ENCODE measurements around the gene NFATC3.
A peak's percentile ranks its signal among the peaks of the same experiment; 100 is the strongest.

Gene NFATC3

DNA sequence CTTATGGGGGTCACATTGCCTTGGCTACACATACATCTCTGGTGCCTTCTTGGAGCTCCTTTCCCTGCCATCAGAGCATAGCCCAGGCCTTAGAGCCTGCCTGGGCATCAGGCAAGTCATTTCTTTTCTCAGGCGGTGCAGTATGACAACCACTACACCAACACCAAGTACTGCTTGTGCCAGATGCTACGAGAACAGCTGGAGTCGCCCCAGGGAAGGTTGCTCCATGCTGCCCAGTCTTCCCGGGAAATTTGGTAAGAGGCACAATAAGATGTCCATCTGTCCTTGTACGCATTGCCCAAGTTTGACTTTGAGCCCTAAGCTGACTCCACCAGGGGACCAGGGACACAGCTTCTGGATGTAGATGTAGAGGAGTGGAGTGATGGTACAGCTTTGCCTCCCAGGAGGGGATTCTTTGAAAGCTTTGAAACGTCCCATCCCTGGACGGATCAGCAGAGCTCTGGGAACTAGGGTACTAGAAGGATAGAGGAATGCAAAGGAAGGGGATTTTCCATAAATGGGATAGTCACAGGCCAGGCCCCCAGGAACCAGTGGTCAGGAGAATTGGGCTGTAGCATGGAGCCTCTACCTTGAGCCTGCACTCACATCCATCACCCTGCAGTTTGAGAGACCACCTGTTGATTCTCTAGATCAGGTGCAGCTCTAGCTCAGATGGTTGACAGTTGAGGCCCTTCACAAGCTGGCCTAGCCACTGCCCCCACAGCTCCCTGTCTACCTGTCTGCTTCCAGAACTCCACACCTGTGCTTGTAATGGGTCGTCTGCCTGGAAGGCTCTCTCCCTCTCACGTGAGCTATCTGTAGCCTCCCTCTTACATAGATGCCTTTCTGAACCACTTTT is 11.0 kb upstream of the NFATC3 start:
- DNase-seq (ENCODE audit: low spot score) = no peak

- no peak for DNase-seq (ENCODE audit: low spot score)
Measured at GRCh38 chr16:68074850-68075555, 10.2 kb upstream of the NFATC3 start.

DNA sequence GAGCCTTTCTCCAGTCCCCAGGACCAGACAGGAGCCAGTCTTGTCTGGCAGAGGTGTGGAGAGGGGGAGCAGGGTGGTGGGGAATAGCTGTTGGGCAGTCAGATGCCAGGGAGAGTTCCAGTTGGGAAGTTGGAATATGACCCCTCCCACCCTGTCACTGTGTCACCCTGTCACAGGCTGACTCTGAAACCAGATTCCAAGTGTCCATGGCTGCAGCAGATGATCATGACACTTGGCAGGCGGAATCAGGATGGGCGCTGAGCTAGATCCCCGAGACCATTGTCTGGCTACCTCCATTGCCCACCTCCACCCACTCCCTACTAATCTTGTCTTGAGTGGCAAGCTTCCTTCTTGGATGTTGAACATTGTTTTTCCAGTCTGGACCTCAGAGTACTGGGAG is 9.2 kb upstream of the NFATC3 start:
- no peak for DNase-seq (ENCODE audit: low spot score)

DNA sequence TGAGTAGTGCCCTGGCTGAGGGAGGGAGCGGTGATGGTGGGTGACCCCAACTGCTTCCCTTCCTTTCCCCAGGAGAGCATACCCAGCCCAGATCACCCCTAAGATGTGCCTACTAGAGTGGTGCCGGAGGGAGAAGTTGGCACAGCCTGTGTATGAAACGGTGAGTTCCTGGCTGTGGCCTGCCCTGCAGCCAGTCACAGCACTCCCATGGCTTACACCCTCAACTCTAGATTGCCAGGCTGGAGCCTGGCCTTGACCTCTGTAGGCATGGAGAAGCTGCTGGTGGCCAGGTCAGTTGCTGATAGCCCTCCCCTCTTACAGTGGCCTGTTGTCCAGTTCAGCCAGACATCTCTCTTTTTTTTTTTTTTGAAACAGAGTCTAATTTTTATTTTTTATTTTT is 8.6 kb upstream of the NFATC3 start:
- no peak for DNase-seq (ENCODE audit: low spot score)

DNA sequence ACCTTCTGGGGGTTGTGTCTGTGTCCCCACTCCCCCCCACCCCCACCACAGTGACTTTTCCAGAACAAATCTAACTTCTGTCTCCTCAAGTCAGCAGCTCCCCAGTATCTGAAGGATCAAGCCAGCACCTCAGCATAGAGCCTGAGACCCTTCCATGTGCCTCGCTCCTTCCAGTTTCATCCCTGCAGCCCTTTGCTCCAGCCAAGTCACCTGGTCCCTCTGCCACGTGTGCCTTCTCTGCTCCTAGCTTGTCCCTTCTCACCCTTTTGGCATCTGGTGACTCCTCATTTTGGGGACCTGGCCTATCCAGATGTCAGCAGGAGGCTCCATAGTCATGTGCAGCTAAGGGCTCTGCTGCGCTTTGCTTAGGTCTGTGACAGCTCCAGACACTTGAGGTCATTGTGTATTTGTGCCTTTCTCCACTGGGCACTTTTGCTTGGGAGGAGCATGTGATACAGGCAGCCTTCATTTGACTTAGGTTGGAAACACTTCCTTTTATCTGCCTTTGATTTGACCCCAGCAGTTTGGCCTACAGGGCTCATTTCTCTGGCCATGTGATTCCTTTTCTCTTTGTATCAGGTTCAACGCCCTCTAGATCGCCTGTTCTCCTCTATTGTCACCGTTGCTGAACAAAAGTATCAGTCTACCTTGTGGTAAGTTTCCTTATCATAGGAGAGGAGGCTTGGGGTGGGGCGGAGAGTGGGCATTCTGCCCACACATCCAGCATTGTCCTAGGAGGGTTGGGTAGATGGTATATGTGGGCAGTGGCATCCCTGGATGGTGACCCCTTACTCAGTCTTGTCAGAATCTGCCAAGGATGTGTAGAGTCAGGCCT is 7.1 kb upstream of the NFATC3 start:
- DNase-seq (ENCODE audit: low spot score) = no peak

DNA sequence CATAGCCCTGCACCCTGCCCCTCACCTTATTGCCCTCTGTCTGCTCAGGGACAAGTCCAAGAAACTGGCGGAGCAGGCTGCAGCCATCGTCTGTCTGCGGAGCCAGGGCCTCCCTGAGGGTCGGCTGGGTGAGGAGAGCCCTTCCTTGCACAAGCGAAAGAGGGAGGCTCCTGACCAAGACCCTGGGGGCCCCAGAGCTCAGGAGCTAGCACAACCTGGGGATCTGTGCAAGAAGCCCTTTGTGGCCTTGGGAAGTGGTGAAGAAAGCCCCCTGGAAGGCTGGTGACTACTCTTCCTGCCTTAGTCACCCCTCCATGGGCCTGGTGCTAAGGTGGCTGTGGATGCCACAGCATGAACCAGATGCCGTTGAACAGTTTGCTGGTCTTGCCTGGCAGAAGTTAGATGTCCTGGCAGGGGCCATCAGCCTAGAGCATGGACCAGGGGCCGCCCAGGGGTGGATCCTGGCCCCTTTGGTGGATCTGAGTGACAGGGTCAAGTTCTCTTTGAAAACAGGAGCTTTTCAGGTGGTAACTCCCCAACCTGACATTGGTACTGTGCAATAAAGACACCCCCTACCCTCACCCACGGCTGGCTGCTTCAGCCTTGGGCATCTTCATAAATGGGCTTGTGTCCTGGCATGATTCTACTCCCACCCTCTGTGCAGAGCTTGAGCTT is 6.3 kb upstream of the NFATC3 start:
- DNase-seq (ENCODE audit: low spot score) = no peak

DNA sequence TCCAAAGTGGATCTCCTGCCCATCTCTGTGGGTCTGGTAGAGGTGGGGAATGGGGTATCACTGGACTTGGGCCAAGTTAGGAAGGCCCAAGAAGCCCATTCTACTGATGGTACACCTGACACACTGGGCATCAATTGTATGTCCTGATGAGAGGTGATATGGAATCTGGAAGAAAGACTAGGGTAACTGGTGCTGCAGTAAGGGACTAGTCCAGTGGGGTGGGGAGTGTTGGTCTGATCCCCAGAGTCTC is 5.9 kb upstream of the NFATC3 start:
- DNase-seq (ENCODE audit: low spot score) = no peak

DNA sequence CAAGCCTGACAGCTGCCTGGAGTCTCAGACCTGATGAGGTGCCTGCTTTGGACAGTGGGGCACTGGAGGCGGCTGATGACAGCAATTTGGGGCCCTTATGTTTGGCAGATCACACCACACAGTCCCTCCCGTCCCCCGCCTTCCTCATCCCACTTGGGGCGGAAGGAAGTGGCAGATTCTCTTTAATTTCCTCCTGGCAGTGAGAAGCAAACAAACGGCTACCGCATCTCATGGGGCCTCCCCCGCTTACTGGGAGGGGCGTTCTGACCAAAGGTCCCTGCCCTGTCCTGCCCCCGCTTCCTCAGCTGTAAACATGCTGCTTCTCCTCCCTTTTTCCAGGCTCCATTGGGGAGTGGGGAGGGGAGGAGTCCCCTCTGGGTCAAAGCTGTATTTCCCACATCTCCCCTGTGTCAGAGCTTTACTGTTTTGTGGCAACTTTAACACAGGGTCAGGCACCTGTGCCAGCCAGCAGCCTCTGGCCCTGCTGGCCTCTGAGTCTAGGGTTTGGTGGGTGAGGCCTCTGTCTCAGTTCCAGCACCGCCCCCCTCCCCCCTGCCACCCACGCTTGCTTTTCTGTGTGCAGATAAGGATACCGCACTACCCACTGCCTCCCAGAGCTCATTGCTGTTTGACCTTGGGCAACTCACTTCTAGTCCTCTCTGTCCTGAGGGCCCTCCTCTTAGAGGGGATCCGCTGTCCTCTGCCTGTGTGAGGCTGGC is 5.4 kb upstream of the NFATC3 start:
- no peak for DNase-seq (ENCODE audit: low spot score)

DNA sequence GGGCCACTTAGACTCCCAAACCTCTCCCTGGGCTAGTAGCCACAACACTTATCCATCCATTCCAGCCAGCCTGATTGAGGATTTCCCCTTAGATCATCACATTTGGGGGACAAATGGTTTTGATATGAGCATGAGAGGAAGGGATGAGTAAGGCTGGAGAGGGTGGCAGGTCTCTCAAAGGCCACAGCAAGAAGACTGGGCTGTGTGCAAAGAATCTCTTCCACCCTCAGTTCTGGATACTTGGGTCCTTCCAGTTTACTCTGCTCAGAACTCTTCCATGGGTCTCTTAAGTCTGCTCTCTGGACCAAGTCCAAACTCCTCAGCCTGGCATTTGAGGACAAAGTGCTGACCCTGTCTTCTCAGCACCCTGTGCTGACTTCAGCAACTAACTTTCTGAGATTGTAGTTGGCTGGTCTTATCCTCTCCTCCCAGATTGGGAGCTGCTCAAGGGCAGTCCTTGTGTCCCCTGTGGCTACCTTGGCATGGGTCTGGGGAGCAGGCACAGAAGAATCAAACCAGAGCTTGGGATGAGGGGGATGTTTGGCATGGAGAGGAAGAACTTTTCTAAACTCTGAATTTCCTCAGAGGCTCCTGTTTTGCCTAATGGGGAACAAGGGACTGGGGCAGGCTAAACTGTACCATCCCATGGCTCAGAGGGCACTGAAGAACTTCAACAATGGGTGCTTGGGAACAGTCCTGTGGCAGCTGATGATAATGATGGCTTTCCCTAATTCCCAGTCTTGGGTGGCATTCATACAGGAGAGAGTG is 3.1 kb upstream of the NFATC3 start:
- DNase-seq (ENCODE audit: low spot score) = no peak

GRCh38 chr16:68082629-68083238 is 2.4 kb upstream of the NFATC3 start:
- no peak for DNase-seq (ENCODE audit: low spot score)

DNA sequence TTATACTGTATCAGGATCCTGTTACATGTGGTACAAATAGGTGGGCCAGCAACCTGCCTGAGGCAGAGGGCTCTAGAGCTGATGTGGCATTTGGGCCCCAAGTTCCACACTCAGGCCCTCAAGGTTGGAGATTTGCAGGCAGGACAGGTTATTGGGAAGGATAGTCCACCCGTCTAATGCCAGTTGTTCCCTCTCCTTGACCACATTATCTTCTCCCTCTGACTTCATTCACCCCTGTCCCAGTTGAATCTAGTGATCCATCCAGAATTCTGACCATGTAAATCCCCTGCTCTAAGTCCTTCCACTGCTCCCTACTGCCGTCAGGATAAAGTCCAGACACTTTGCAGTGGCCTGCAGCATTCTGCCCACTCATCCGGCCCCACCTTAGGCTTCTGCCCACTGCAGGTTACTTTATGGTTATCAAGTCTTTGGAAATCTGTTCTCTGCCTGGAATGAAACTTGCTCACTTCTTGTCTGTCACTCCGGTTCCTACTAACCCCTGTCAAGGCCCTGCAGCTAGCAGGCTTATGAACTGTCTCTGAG is 1.9 kb upstream of the NFATC3 start:
- no peak for DNase-seq (ENCODE audit: low spot score)

DNA sequence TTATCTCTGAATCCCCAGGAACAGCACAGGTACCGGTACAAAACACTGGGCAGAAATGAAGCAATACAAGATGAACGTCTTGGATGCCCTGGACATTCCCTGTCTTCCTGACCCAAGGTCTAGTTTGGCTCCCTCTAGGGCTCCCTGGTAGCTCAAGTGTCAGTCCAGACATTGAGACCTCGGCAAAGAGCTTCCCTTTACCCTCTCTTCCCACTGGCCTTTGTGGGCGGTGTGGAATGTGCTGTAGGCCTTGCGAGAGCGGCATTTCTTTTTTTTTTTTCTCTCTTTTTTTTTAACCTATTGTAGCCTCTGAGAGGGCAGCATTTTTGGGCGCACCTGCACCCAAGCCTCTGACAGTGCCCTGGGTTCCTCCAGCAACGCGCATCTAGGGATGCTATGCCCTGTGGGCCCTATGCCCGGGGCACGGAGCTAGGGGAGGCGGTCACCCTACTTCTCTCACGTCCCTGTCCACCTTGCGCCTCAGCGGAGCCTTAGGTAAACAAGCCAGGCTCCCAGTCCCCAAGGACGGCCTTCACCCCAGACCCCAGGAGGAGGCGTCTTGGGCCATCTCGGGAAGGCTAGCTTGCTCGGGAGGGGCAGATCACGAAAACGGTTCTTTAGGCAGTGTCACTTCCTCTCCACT is 1.2 kb upstream of the NFATC3 start:
- no peak for DNase-seq (ENCODE audit: low spot score)

GRCh38 chr16:68084504-68085258 is 489 bp upstream of the NFATC3 start:
- peak; percentile 82 for DNase-seq (ENCODE audit: low spot score)

DNA sequence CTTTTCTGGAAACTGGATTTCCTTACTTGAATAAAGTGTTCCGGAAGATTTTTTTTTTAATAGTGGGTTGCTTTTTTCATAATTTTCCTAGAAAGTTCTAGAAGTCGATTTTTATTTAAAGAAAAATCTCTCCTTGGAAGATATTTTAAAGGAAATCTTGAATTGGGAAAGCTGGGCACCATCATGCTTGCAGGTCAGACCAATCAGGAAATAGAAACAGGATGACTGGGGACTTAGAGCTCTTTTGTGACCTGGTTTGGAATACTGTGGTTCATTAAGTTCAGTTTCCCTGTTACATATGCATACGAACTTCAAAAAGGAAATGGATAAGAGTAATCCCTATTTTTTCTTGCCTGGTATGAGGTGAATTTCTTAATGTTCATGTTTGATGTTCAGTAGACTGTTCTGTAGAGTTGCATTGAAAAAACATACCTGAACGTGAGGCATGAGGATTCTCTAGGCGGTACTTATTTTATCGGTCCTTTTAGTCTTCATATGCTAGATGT is 1.2 kb downstream of the NFATC3 start:
- peak; percentile 56 for DNase-seq (ENCODE audit: low spot score)

DNA sequence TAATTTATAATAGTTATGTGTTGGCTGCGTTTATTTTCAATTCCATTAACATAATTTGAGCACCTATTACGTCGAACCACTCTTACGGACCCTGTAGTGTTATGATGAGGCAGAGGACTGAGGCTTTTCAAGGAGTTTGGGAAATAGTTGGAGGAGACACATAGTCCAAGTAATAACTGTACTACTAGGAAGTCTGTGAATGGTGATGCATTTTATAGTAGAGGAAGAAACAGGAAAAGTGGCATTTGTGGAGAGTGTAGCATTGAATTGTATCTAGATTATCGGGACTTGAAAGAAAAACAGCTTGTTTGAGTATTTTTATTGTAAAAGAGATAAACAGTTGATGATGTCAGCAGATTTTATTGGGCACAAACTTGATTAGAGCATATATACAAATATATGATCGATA is 1.7 kb downstream of the NFATC3 start:
- no peak for DNase-seq (ENCODE audit: low spot score)

GRCh38 chr16:68087688-68088087 is 2.5 kb downstream of the NFATC3 start:
- no peak for DNase-seq (ENCODE audit: low spot score)

DNA sequence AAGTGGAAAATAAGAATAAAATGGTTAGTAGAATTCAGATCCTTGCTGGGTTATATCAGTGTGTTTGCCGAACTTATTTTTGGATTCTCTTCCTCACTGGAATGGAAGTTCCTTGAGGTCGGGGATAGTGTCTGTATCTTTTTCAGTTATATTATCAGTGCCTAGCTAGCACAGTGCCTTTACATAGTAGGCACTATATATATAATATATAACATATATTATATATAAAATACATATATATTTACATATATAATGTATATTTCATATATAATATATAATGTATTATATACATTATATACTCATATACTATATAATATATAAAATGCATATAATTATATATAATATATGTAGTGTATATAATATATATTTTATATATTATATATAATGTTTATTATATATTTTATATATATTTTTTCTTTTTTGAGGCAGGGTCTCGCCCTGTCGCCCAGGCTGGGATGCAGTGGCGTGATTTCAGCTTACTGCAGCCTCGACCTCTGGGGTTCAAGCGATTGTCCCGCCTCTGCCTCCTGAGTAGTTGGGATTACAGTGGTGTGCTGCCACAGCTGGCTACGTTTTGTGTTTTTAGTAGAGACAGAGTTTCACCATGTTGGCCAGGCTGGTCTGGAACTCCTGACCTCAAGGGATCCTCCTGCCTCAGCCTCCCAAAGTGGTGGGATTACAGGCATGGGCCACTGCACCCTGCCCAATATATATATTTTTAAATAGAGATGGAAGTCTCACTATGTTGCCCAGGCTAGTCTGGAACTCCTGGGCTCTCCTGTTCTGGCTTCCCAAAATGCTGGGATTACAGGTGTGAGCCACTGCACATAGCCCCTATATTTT is 3.2 kb downstream of the NFATC3 start:
- no peak for DNase-seq (ENCODE audit: low spot score)

GRCh38 chr16:68089067-68089466 is 3.9 kb downstream of the NFATC3 start:
- no peak for DNase-seq (ENCODE audit: low spot score)

All from AG08396 (cell line).